HEK293T (cell line): ENCODE measurements around the gene ASCL3.

Experiments
- ARNT ChIP-seq: fragments of 450-650 bp; IDR thresholded peaks from 2 replicates; pipeline ENCODE4 v1.6.1; 2017; ENCODE audit warnings: mild to moderate bottlenecking
- BHLHE40 ChIP-seq: fragments of 450-650 bp; IDR thresholded peaks from 2 replicates; pipeline ENCODE4 v1.6.1; 2016; ENCODE audit warnings: mild to moderate bottlenecking, moderate library complexity, borderline replicate concordance
- ELF4 ChIP-seq: fragments of 450-650 bp; IDR thresholded peaks from 2 replicates; pipeline ENCODE4 v1.6.1; 2017; ENCODE audit warnings: antibody characterized with exemption
- FOXA1 ChIP-seq: fragments of 450-650 bp; IDR thresholded peaks from 2 replicates; pipeline ENCODE4 v1.6.1; 2016; ENCODE audit warnings: mild to moderate bottlenecking
- FOXK2 ChIP-seq: fragments of 450-650 bp; IDR thresholded peaks from 2 replicates; pipeline ENCODE4 v1.6.1; 2016; ENCODE audit warnings: mild to moderate bottlenecking
- FOXM1 ChIP-seq: fragments of 450-650 bp; IDR thresholded peaks from 2 replicates; pipeline ENCODE4 v1.6.1; 2017; ENCODE audit warnings: mild to moderate bottlenecking, borderline replicate concordance
- HDGF ChIP-seq: fragments of 450-650 bp; IDR thresholded peaks from 2 replicates; pipeline ENCODE4 v1.6.1; 2017; ENCODE audit warnings: antibody characterized with exemption, borderline replicate concordance
- LEF1 ChIP-seq: fragments of 450-650 bp; IDR thresholded peaks from 2 replicates; pipeline ENCODE4 v1.6.1; 2017; ENCODE audit warnings: mild to moderate bottlenecking, borderline replicate concordance
- NFRKB ChIP-seq: fragments of 450-650 bp; IDR thresholded peaks from 2 replicates; pipeline ENCODE4 v1.6.1; 2016; ENCODE audit warnings: mild to moderate bottlenecking, moderate library complexity
- SP1 ChIP-seq: fragments of 450-650 bp; IDR thresholded peaks from 2 replicates; pipeline ENCODE4 v1.6.1; 2017
- SUZ12 ChIP-seq: fragments of 450-650 bp; IDR thresholded peaks from 2 replicates; pipeline ENCODE4 v1.6.1; 2016; ENCODE audit warnings: mild to moderate bottlenecking
- TARDBP ChIP-seq: fragments of 450-650 bp; IDR thresholded peaks from 2 replicates; pipeline ENCODE4 v1.6.1; 2016
- ZNF384 ChIP-seq: fragments of 450-650 bp; IDR thresholded peaks from 2 replicates; pipeline ENCODE4 v1.6.1; 2016

GRCh38 chr11:8947230-8947943 lies 4.6 kb upstream of the ASCL3 start:
- no peak for TF ChIP-seq ARNT
- no peak for TF ChIP-seq BHLHE40
- no peak for TF ChIP-seq SP1
- TF ChIP-seq SUZ12 = no peak
- TF ChIP-seq ELF4 = no peak
- no peak for TF ChIP-seq NFRKB
- TF ChIP-seq FOXM1 = no peak
- no peak for TF ChIP-seq LEF1
- TF ChIP-seq FOXK2 = no peak
- no peak for TF ChIP-seq ZNF384
- TF ChIP-seq TARDBP = no peak
- TF ChIP-seq HDGF = no peak
- TF ChIP-seq FOXA1 = no peak
